Measurements from ENCODE around the gene SPDYA. TPM values are rescaled to one million over a fixed set of nuclear protein-coding genes. Genes with fewer than 3 reads are reported as not detected.
A peak's percentile ranks its signal among the peaks of the same experiment; 100 is the strongest.

The SPDYA gene
- total RNA-seq = 10 to 100 TPM; 11.2 to 18.7 TPM
- total RNA-seq = 1.5 to 2.6 reads per million in 2 donors

GRCh38 chr2:28810384-28811285, at the start of gene SPDYA:
Gene SPDYA, plus strand, starts transcription at chr2:28810834. Its CDS starts 5,181 bp downstream, at chr2:28816015.
- peak within 1 kb of the TSS; percentile 88 for H3K4me3 Mint-ChIP-seq
- no peaks in the 10 kb centered on the region for H3K27me3 Mint-ChIP-seq
- peaks cover 2% of the 10 kb centered on the region for H3K36me3 Mint-ChIP-seq (ENCODE audit: low read depth)
- H3K4me1 Mint-ChIP-seq = peaks cover 10% of the 10 kb centered on the region
- DNase-seq = peak; percentile 75 to 85 (median 78)
- H3K27ac Mint-ChIP-seq = peak within 1 kb of the TSS; percentile 91
- H3K9me3 ChIP-seq (ENCODE audit: control insufficient read depth, low read length, poor library complexity, severe bottlenecking) = no peaks in the 10 kb centered on the region
- ATAC-seq = peak; percentile 87

- Mint-ChIP-seq H3K27ac (peak overlapping the region; percentile 37), H3K4me3 (no peak overlapping the region), H3K27me3 (no peaks in the 10 kb centered on the region), H3K4me1 (peaks cover 53% of the 10 kb centered on the region), H3K36me3 (ENCODE audit: low read depth) (no peaks in the 10 kb centered on the region)
- H3K9me3 ChIP-seq (ENCODE audit: control insufficient read depth, low read length, poor library complexity, severe bottlenecking) = no peaks in the 10 kb centered on the region
- DNase-seq = no peak
- ATAC-seq = no peak
Observed at GRCh38 chr2:28761420-28761819, 49.2 kb upstream of the SPDYA start.

GRCh38 chr2:28764909-28765711, 45.5 kb upstream of the SPDYA start:
- Mint-ChIP-seq H3K36me3 (ENCODE audit: low read depth) (peaks cover 4% of the 10 kb centered on the region), H3K4me1 (peaks cover 53% of the 10 kb centered on the region), H3K27ac (peak overlapping the region; percentile 67), H3K4me3 (peak overlapping the region; percentile 15), H3K27me3 (no peaks in the 10 kb centered on the region)
- ATAC-seq (no peak), DNase-seq (no peak)
- H3K9me3 ChIP-seq (ENCODE audit: control insufficient read depth, low read length, poor library complexity, severe bottlenecking) = no peaks in the 10 kb centered on the region

- H3K4me1 Mint-ChIP-seq = peaks cover 59% of the 10 kb centered on the region
- peaks cover 4% of the 10 kb centered on the region for H3K36me3 Mint-ChIP-seq (ENCODE audit: low read depth)
- peak overlapping the region; percentile 67 for H3K27ac Mint-ChIP-seq
Observed at GRCh38 chr2:28766070-28766469, 44.6 kb upstream of the SPDYA start.

GRCh38 chr2:28767337-28767736, 43.3 kb upstream of the SPDYA start:
- Mint-ChIP-seq H3K36me3 (ENCODE audit: low read depth) (peaks cover 4% of the 10 kb centered on the region), H3K27me3 (no peaks in the 10 kb centered on the region), H3K4me3 (no peak overlapping the region), H3K27ac (no peak overlapping the region), H3K4me1 (peaks cover 63% of the 10 kb centered on the region)
- no peak for ATAC-seq
- no peaks in the 10 kb centered on the region for H3K9me3 ChIP-seq (ENCODE audit: control insufficient read depth, low read length, poor library complexity, severe bottlenecking)
- no peak for DNase-seq

More at GRCh38 chr2:28766070-28766469, 44.6 kb upstream of the SPDYA start:
- no peaks in the 10 kb centered on the region for H3K9me3 ChIP-seq (ENCODE audit: control insufficient read depth, low read length, poor library complexity, severe bottlenecking)
- DNase-seq (no peak), ATAC-seq (no peak)
- Mint-ChIP-seq H3K4me3 (no peak overlapping the region), H3K27me3 (no peaks in the 10 kb centered on the region)

- DNase-seq = no peak
- Mint-ChIP-seq H3K36me3 (ENCODE audit: low read depth) (peaks cover 4% of the 10 kb centered on the region), H3K27ac (peak overlapping the region; percentile 55), H3K27me3 (no peaks in the 10 kb centered on the region), H3K4me1 (peaks cover 58% of the 10 kb centered on the region), H3K4me3 (peak overlapping the region; percentile 53)
- H3K9me3 ChIP-seq (ENCODE audit: control insufficient read depth, low read length, poor library complexity, severe bottlenecking) = no peaks in the 10 kb centered on the region
- no peak for ATAC-seq
Observed at GRCh38 chr2:28768422-28768821, 42.2 kb upstream of the SPDYA start.

- peak overlapping the region; percentile 53 for H3K4me3 Mint-ChIP-seq
- peak overlapping the region; percentile 55 for H3K27ac Mint-ChIP-seq
- no peak for DNase-seq
- peaks cover 4% of the 10 kb centered on the region for H3K36me3 Mint-ChIP-seq (ENCODE audit: low read depth)
- no peaks in the 10 kb centered on the region for H3K27me3 Mint-ChIP-seq
- no peak for ATAC-seq
- no peaks in the 10 kb centered on the region for H3K9me3 ChIP-seq (ENCODE audit: control insufficient read depth, low read length, poor library complexity, severe bottlenecking)
- peaks cover 54% of the 10 kb centered on the region for H3K4me1 Mint-ChIP-seq
Observed at GRCh38 chr2:28768952-28769351, 41.7 kb upstream of the SPDYA start.

GRCh38 chr2:28772351-28772750, 38.3 kb upstream of the SPDYA start:
- DNase-seq (no peak), ATAC-seq (no peak)
- H3K27ac Mint-ChIP-seq = peak overlapping the region; percentile 60
- peaks cover 48% of the 10 kb centered on the region for H3K4me1 Mint-ChIP-seq
- H3K9me3 ChIP-seq (ENCODE audit: control insufficient read depth, low read length, poor library complexity, severe bottlenecking) = no peaks in the 10 kb centered on the region
- peaks cover 4% of the 10 kb centered on the region for H3K36me3 Mint-ChIP-seq (ENCODE audit: low read depth)
- H3K27me3 Mint-ChIP-seq = no peaks in the 10 kb centered on the region
- H3K4me3 Mint-ChIP-seq = no peak overlapping the region

- Mint-ChIP-seq H3K27ac (peak overlapping the region; percentile 62), H3K4me1 (peaks cover 25% of the 10 kb centered on the region), H3K36me3 (ENCODE audit: low read depth) (no peaks in the 10 kb centered on the region), H3K4me3 (peak overlapping the region; percentile 36), H3K27me3 (no peaks in the 10 kb centered on the region)
- DNase-seq = no peak
- H3K9me3 ChIP-seq (ENCODE audit: control insufficient read depth, low read length, poor library complexity, severe bottlenecking) = no peaks in the 10 kb centered on the region
- ATAC-seq = no peak
Observed at GRCh38 chr2:28776471-28776870, 34.2 kb upstream of the SPDYA start.

- DNase-seq = no peak
- peaks cover 24% of the 10 kb centered on the region for H3K4me1 Mint-ChIP-seq
- H3K4me3 Mint-ChIP-seq = no peak overlapping the region
- H3K27ac Mint-ChIP-seq = no peak overlapping the region
- no peak for ATAC-seq
- H3K36me3 Mint-ChIP-seq (ENCODE audit: low read depth) = peaks cover 7% of the 10 kb centered on the region
- no peaks in the 10 kb centered on the region for H3K27me3 Mint-ChIP-seq
- no peaks in the 10 kb centered on the region for H3K9me3 ChIP-seq (ENCODE audit: control insufficient read depth, low read length, poor library complexity, severe bottlenecking)
Observed at GRCh38 chr2:28778392-28778791, 32.2 kb upstream of the SPDYA start.

GRCh38 chr2:28779001-28779400, 31.6 kb upstream of the SPDYA start:
- no peak for ATAC-seq
- DNase-seq = no peak
- H3K9me3 ChIP-seq (ENCODE audit: control insufficient read depth, low read length, poor library complexity, severe bottlenecking) = no peaks in the 10 kb centered on the region
- H3K27ac Mint-ChIP-seq = no peak overlapping the region
- H3K4me1 Mint-ChIP-seq = peaks cover 24% of the 10 kb centered on the region
- H3K27me3 Mint-ChIP-seq = no peaks in the 10 kb centered on the region
- H3K4me3 Mint-ChIP-seq = no peak overlapping the region
- H3K36me3 Mint-ChIP-seq (ENCODE audit: low read depth) = peaks cover 7% of the 10 kb centered on the region

- Mint-ChIP-seq H3K27ac (peak overlapping the region; percentile 79), H3K36me3 (ENCODE audit: low read depth) (peaks cover 7% of the 10 kb centered on the region)
Observed at GRCh38 chr2:28780496-28780895, 30.1 kb upstream of the SPDYA start.

GRCh38 chr2:28782423-28782822, 28.2 kb upstream of the SPDYA start:
- DNase-seq (no peak), ATAC-seq (no peak)
- Mint-ChIP-seq H3K4me3 (peak overlapping the region; percentile 59), H3K4me1 (peaks cover 14% of the 10 kb centered on the region), H3K36me3 (ENCODE audit: low read depth) (peaks cover 9% of the 10 kb centered on the region), H3K27me3 (no peaks in the 10 kb centered on the region), H3K27ac (peak overlapping the region; percentile 75)
- H3K9me3 ChIP-seq (ENCODE audit: control insufficient read depth, low read length, poor library complexity, severe bottlenecking) = no peaks in the 10 kb centered on the region

More at GRCh38 chr2:28780496-28780895, 30.1 kb upstream of the SPDYA start:
- Mint-ChIP-seq H3K4me3 (no peak overlapping the region), H3K4me1 (peaks cover 22% of the 10 kb centered on the region), H3K27me3 (no peaks in the 10 kb centered on the region)
- no peaks in the 10 kb centered on the region for H3K9me3 ChIP-seq (ENCODE audit: control insufficient read depth, low read length, poor library complexity, severe bottlenecking)
- ATAC-seq (no peak), DNase-seq (no peak)

Data from T-helper 17 cell (primary cell).